ENCODE data around the gene SEM1. TPM values are rescaled to one million over a fixed set of nuclear protein-coding genes. Genes with fewer than 3 reads are reported as not detected.

SEM1 gene
- polyA plus RNA-seq, 1 donor (not counting 4 experiments of a cell fraction or from before 2014, with no cell fraction given), result 180 TPM

GRCh38 chr7:96685755-96686154 lies 23.9 kb downstream of the SEM1 start:
- H2AFZ ChIP-seq (ENCODE audit: control insufficient read depth, low read length), result no peak overlapping the region
- TF ChIP-seq CTCF (optimal IDR thresholded peaks at IDR 0.05 in 1 of 3, IDR thresholded peaks at IDR 0.05 in 1 of 3, conservative IDR thresholded peaks at IDR 0.05 in 1 of 3; ENCODE audit: extremely low read depth in 1 of 3, insufficient read depth in 2 of 3, low read length in 3 of 3) (no peak), EZH2 (IDR thresholded peaks at IDR 0.05; ENCODE audit: low read length) (no peak)
- FAIRE-seq, result no peak
- no peak overlapping the region for H3K4me2 ChIP-seq (ENCODE audit: control insufficient read depth, extremely low read depth, insufficient read depth, low read depth, low read length)
- no peak overlapping the region for H3K9ac ChIP-seq (ENCODE audit: control insufficient read depth, extremely low read depth, insufficient read depth, low read length)
- no peaks in the 10 kb centered on the region for H3K9me3 ChIP-seq (ENCODE audit: control insufficient read depth, low read depth, low read length)
- H3K4me1 ChIP-seq (ENCODE audit: control insufficient read depth, extremely low read depth, insufficient read depth, low read length), result no peaks in the 10 kb centered on the region
- H3K79me2 ChIP-seq (ENCODE audit: control insufficient read depth, insufficient read depth, low read length), result peaks cover 11% of the 10 kb centered on the region
- DNase-seq (ENCODE audit: low read depth, low spot score), result no peak
- H4K20me1 ChIP-seq (ENCODE audit: control insufficient read depth, extremely low read depth, insufficient read depth, low read length), result no peaks in the 10 kb centered on the region
- H3K36me3 ChIP-seq (ENCODE audit: control insufficient read depth in 2 of 2, extremely low read depth in 1 of 2, insufficient read depth in 2 of 2, low read length in 2 of 2), result peaks cover 0 to 9% of the 10 kb centered on the region in 2 experiments
- H3K9me1 ChIP-seq (ENCODE audit: control insufficient read depth, extremely low read depth, insufficient read depth, low read length), result no peaks in the 10 kb centered on the region
- dilution Hi-C loops (cut with MboI; ENCODE audit: extremely low pct_ligation_motif_present, low sequenced_read_pairs), result no loop called here
- H3K4me3 ChIP-seq (ENCODE audit: control insufficient read depth in 2 of 3, extremely low read depth in 1 of 3, insufficient read depth in 2 of 3, low read depth in 1 of 3, low read length in 3 of 3), result no peak overlapping the region
- no peaks in the 10 kb centered on the region for H3K27me3 ChIP-seq (ENCODE audit: control insufficient read depth, extremely low read depth, insufficient read depth, low read length)
- H3K27ac ChIP-seq (ENCODE audit: control insufficient read depth, insufficient read depth, low read length), result no peak overlapping the region

- DNase-seq (ENCODE audit: low read depth, low spot score) (no peak), FAIRE-seq (no peak)
- TF ChIP-seq CTCF (optimal IDR thresholded peaks at IDR 0.05 in 1 of 3, IDR thresholded peaks at IDR 0.05 in 1 of 3, conservative IDR thresholded peaks at IDR 0.05 in 1 of 3; ENCODE audit: extremely low read depth in 1 of 3, insufficient read depth in 2 of 3, low read length in 3 of 3), result no peak
- Histone ChIP-seq H3K4me1 (ENCODE audit: control insufficient read depth, extremely low read depth, insufficient read depth, low read length) (no peaks in the 10 kb centered on the region), H3K9me3 (ENCODE audit: control insufficient read depth, low read depth, low read length) (no peaks in the 10 kb centered on the region), H3K9ac (ENCODE audit: control insufficient read depth, extremely low read depth, insufficient read depth, low read length) (no peak overlapping the region), H3K27me3 (ENCODE audit: control insufficient read depth, extremely low read depth, insufficient read depth, low read length) (no peaks in the 10 kb centered on the region), H3K9me1 (ENCODE audit: control insufficient read depth, extremely low read depth, insufficient read depth, low read length) (no peaks in the 10 kb centered on the region), H3K27ac (ENCODE audit: control insufficient read depth, insufficient read depth, low read length) (no peak overlapping the region), H2AFZ (ENCODE audit: control insufficient read depth, low read length) (no peak overlapping the region), H3K4me2 (ENCODE audit: control insufficient read depth, extremely low read depth, insufficient read depth, low read depth, low read length) (no peak overlapping the region), H3K79me2 (ENCODE audit: control insufficient read depth, insufficient read depth, low read length) (peaks cover 8% of the 10 kb centered on the region), H4K20me1 (ENCODE audit: control insufficient read depth, extremely low read depth, insufficient read depth, low read length) (no peaks in the 10 kb centered on the region), H3K36me3 (ENCODE audit: control insufficient read depth in 2 of 2, extremely low read depth in 1 of 2, insufficient read depth in 2 of 2, low read length in 2 of 2) (peaks cover 0 to 9% of the 10 kb centered on the region in 2 experiments), H3K4me3 (ENCODE audit: control insufficient read depth in 2 of 3, extremely low read depth in 1 of 3, insufficient read depth in 2 of 3, low read depth in 1 of 3, low read length in 3 of 3) (no peak overlapping the region)
- dilution Hi-C loops (cut with MboI; ENCODE audit: extremely low pct_ligation_motif_present, low sequenced_read_pairs), result no loop called here
These were observed 24.3 kb downstream of the SEM1 start for GRCh38 chr7:96685353-96685752.

Data from keratinocyte (primary cell).